Transverse colon (tissue), 4 donors: ENCODE data around the gene UNC5C. TPM values are rescaled to one million over a fixed set of nuclear protein-coding genes. Genes with fewer than 3 reads are reported as not detected.

Experiments used
- DNase-seq: peaks from one replicate; pipeline ENCODE4 v3.0.0-alpha.2; 2019
- H3K27ac ChIP-seq, 4 donors: fragments of 200-600 bp; sonication (generic); 2 replicates each; pipeline ENCODE4 v1.5.1; 2016 to 2018; ENCODE audit warnings: inconsistent platforms in 4 of 4
- H3K27me3 ChIP-seq: fragments of 200-600 bp; sonication (generic); 2 replicates; pipeline ENCODE4 v1.5.1; 2017; ENCODE audit warnings: inconsistent platforms
- H3K36me3 ChIP-seq, 4 donors: fragments of 200-600 bp; sonication (generic); 2 replicates each; pipeline ENCODE4 v1.5.1; 2017 to 2019; ENCODE audit warnings: inconsistent platforms in 4 of 4
- H3K4me1 ChIP-seq, 4 donors: fragments of 200-600 bp; sonication (generic); 2 replicates each; pipeline ENCODE4 v1.5.1; 2017 to 2020; ENCODE audit warnings: inconsistent platforms in 4 of 4
- H3K4me3 ChIP-seq, 4 donors: fragments of 200-600 bp; sonication (generic); 1 replicate in 1 of 4; 2 replicates in 3 of 4; pipeline versions ENCODE4 v1.5.1 to v1.6.1; 2017 to 2019; ENCODE audit warnings: inconsistent platforms in 4 of 4
- H3K9me3 ChIP-seq, 2 donors: fragments of 200-600 bp; sonication (generic); 2 replicates each; pipeline ENCODE4 v1.5.1; 2017 to 2019; ENCODE audit warnings: inconsistent platforms in 2 of 2
- CTCF ChIP-seq, 5 experiments: fragments of 200-600 bp in 3 of 5; fragments of 450-650 bp in 2 of 5; sonication (generic) in 3 of 5; IDR thresholded peaks; 1 replicate in 2 of 5; 2 replicates in 3 of 5; pipeline ENCODE4 v1.5.1; 2016 to 2017; ENCODE audit warnings: antibody characterized with exemption in 5 of 5, inconsistent platforms in 3 of 5, mild to moderate bottlenecking in 2 of 5, moderate library complexity in 1 of 5
- EP300 ChIP-seq: sonication (generic); formaldehyde crosslinking; IDR thresholded peaks from one replicate; pipeline ENCODE4 v1.6.1; 2017; ENCODE audit warnings: antibody characterized with exemption, low read depth
- POLR2A ChIP-seq: fragments of 450-650 bp; IDR thresholded peaks from one replicate; pipeline ENCODE4 v1.6.1; 2016; ENCODE audit warnings: antibody characterized with exemption, mild to moderate bottlenecking, moderate library complexity
- POLR2AphosphoS5 ChIP-seq, 3 donors: sonication (generic); formaldehyde crosslinking; IDR thresholded peaks; one replicate each; pipeline ENCODE4 v1.6.1; 2016; ENCODE audit warnings: antibody characterized with exemption in 3 of 3
- WGBS, 2 donors: methylation state at CpG; one replicate each; pipeline ENCODE4 v1.1.5; 2018; ENCODE audit warnings: low coverage in 1 of 2; 5-methylcytosine and 5-hydroxymethylcytosine counted together
- in situ Hi-C, 4 donors: fragments of 200-750 bp; cut with MboI; loops; one replicate each; pipeline versions ENCODE4 v1.15.0 to v1.15.1; 2017; ENCODE audit warnings: low sequenced_read_pairs in 3 of 4, low pct_ligation_motif_present in 1 of 4, low pct_unique_long_range_greater_than_20kb in 1 of 4
- intact Hi-C: fragments of 100-400 bp; cut with DNase I; formaldehyde crosslinking; loops from one replicate; pipeline ENCODE4 v1.15.1; 2023; ENCODE audit warnings: low total_unique reads
- total RNA-seq, 4 donors: library from RNA; depleted of rRNA; stranded (reverse); fragments of >200 nt; gene quantifications; one replicate each; pipeline ENCODE4 v1.1.0, GENCODE V29; 2016

Gene UNC5C
- total RNA-seq, 4 donors from 2014 or later: 4.5 to 6.8 (median 4.8) TPM

- Histone ChIP-seq H3K27me3 (no peaks in the 10 kb centered on the region), H3K36me3 (no peaks in the 10 kb centered on the region), H3K4me3 (no peak overlapping the region), H3K9me3 (no peaks in the 10 kb centered on the region), H3K27ac (no peak overlapping the region), H3K4me1 (no peaks in the 10 kb centered on the region)
- TF ChIP-seq POLR2AphosphoS5 (IDR thresholded peaks at IDR 0.05): no peak
- TF ChIP-seq CTCF (IDR thresholded peaks at IDR 0.05): no peak
- no peak for TF ChIP-seq POLR2A
- TF ChIP-seq EP300: no peak
- in situ Hi-C loops: no loop called here
- WGBS, 2 donors: 78 to 87% methylated on average over 6 of the region's 6 CpGs
- no peak for DNase-seq
- intact Hi-C loops: no loop called here
These were observed 292.5 kb downstream of the UNC5C start for GRCh38 chr4:95256108-95256835.

DNA sequence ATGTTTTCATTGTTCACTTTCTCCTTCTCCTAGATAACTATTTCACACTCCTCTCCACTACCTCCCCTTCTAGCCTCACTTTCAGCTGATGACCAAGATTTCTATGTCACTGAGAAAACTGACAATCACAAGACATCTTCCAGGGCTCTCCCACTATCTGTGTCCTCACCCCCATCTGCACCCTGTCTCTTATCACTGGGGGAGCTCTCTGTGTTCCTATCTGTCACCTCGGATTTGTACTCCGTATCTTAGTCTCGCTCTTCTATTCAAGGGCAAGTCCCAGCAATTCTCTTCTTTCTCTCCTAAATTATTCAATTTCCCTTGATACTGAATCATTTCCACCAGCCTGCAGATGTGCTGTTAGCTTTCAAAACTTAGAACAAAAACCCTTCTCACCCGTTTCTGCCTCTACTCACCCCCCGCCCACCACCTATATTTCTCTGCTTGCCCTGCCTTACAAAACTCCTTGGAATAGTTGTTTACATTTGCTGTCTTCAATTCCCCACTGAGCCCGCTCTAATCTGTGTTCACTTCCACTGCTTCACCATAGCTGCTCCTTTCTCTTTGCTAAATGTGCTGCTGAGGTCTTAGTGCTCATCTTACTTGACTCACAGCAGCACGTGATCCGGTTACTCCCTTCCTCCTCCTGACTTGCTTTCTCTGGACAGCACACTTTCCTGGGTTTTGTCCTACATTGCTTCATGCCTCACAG lies 293.2 kb downstream of the UNC5C start:
- Histone ChIP-seq H3K4me3 (no peak overlapping the region), H3K9me3 (no peaks in the 10 kb centered on the region), H3K27me3 (no peaks in the 10 kb centered on the region), H3K4me1 (no peaks in the 10 kb centered on the region), H3K36me3 (no peaks in the 10 kb centered on the region), H3K27ac (no peak overlapping the region)
- in situ Hi-C loops (no loop called here), intact Hi-C loops (no loop called here)
- TF ChIP-seq EP300 (no peak), CTCF (IDR thresholded peaks at IDR 0.05) (no peak), POLR2AphosphoS5 (IDR thresholded peaks at IDR 0.05) (no peak), POLR2A (no peak)
- 85 to 89% methylated on average over 7 to 8 of the region's 8 CpGs for WGBS, 2 donors
- no peak for DNase-seq

- H3K27ac ChIP-seq: no peak overlapping the region
These were observed 297.2 kb downstream of the UNC5C start for GRCh38 chr4:95251568-95251967.

More at GRCh38 chr4:95251568-95251967, 297.2 kb downstream of the UNC5C start:
- no peaks in the 10 kb centered on the region for H3K27me3 ChIP-seq
- 59 to 72% methylated on average over 2 of the region's 2 CpGs for WGBS, 2 donors
- H3K36me3 ChIP-seq: no peaks in the 10 kb centered on the region
- in situ Hi-C loops (no loop called here), intact Hi-C loops (no loop called here)
- no peak for DNase-seq
- H3K4me1 ChIP-seq: no peaks in the 10 kb centered on the region
- no peaks in the 10 kb centered on the region for H3K9me3 ChIP-seq
- H3K4me3 ChIP-seq: no peak overlapping the region
- TF ChIP-seq EP300 (no peak), POLR2AphosphoS5 (IDR thresholded peaks at IDR 0.05) (no peak), CTCF (IDR thresholded peaks at IDR 0.05) (no peak), POLR2A (no peak)
